HepG2 (cell line): ENCODE data around the gene BANP. TPM values are rescaled to one million over a fixed set of nuclear protein-coding genes. Genes with fewer than 3 reads are reported as not detected.

Experiments used
- ATAC-seq: fragments of 200-7000 bp; cut with Tn5 transposase; 3 replicates; pipeline ENCODE4 v1.9.1; 2020; ENCODE audit warnings: mild to moderate bottlenecking, moderate library complexity
- BruUV-seq: library from RNA; stranded (reverse); fragments of 400-500 nt; replicated peaks from 2 replicates; lab custom pipeline; 2021; lab: Mats Ljungman, UMichigan
- CTCF ChIA-PET: fragments of 300-600 bp; formaldehyde crosslinking; extraction: SDS; loops from one replicate; lab custom pipeline; 2021; ENCODE audit warnings: low total read pairs, inconsistent platforms, low intra/inter-chr PET ratio; lab: Yijun Ruan, JAX
- POLR2A ChIA-PET: fragments of 350-600 bp; sonication (Branson Sonifier 250); formaldehyde crosslinking; loops from one replicate; lab custom pipeline; 2020; ENCODE audit warnings: antibody characterized with exemption, inconsistent platforms; lab: Yijun Ruan, JAX
- DNase-seq: peaks from one replicate; pipeline ENCODE4 v3.0.0-alpha.2; 2015; ENCODE audit warnings: low spot score
- FAIRE-seq: peaks from 3 replicates; lab custom pipeline; 2011; peaks lifted over from hg19 to GRCh38; lab: Jason Lieb, UNC
- H2AFZ ChIP-seq: one replicate; pipeline ENCODE4 v1.6.1; 2011; ENCODE audit warnings: low read length, inconsistent platforms
- H3K27ac ChIP-seq: fragments of 300-600 bp; 3 replicates; pipeline ENCODE4 v1.8.0; 2011; ENCODE audit warnings: mixed run types, mild to moderate bottlenecking, mixed read lengths, low read length, inconsistent platforms; ENCODE audit not compliant: insufficient read depth; ENCODE audit errors: extremely low read length
- H3K27me3 ChIP-seq, 2 experiments: fragments of 200-600 bp in 1 of 2; 2 replicates in 1 of 2; 3 replicates in 1 of 2; pipeline versions ENCODE4 v1.6.0 to v1.8.0; 2011; ENCODE audit warnings: low read length in 2 of 2, mild to moderate bottlenecking in 2 of 2, moderate library complexity in 2 of 2, inconsistent platforms in 1 of 2; ENCODE audit not compliant: insufficient read depth in 2 of 2, control insufficient read depth in 1 of 2
- H3K36me3 ChIP-seq, 2 experiments: fragments of 200-600 bp in 1 of 2; replicated peaks in 1 of 2; 2 replicates in 1 of 2; 3 replicates in 1 of 2; pipeline versions ENCODE4 v1.5.1 to v1.8.0; 2011; ENCODE audit warnings: low read length in 2 of 2, inconsistent platforms in 1 of 2; ENCODE audit not compliant: insufficient read depth in 2 of 2, control insufficient read depth in 1 of 2
- H3K4me1 ChIP-seq: 2 replicates; pipeline ENCODE4 v1.5.1; 2012; ENCODE audit warnings: low read length, inconsistent platforms; ENCODE audit not compliant: insufficient read depth
- H3K4me2 ChIP-seq: 2 replicates; pipeline ENCODE4 v1.6.0; 2011; ENCODE audit warnings: low read depth, low read length, inconsistent platforms
- H3K4me3 ChIP-seq, 3 experiments: fragments of 200-600 bp in 1 of 3; sonication (generic), shearing (Covaris generic) in 1 of 3; replicated peaks in 1 of 3; 2 replicates each; pipeline ENCODE4 v1.5.1; 2011 to 2016; ENCODE audit warnings: low read length in 3 of 3, inconsistent platforms in 2 of 3, low read depth in 2 of 3, mild to moderate bottlenecking in 2 of 3, control low read depth in 1 of 3, mixed read lengths in 1 of 3; ENCODE audit not compliant: insufficient read depth in 1 of 3
- H3K79me2 ChIP-seq: one replicate; pipeline ENCODE4 v1.6.1; 2011; ENCODE audit warnings: low read length, inconsistent platforms; ENCODE audit not compliant: insufficient read depth
- H3K9ac ChIP-seq: 2 replicates; pipeline ENCODE4 v1.6.0; 2011; ENCODE audit warnings: mild to moderate bottlenecking, low read depth, low read length, inconsistent platforms; ENCODE audit not compliant: insufficient read depth
- H3K9me3 ChIP-seq: 2 replicates; pipeline ENCODE4 v1.5.1; 2012; ENCODE audit warnings: mild to moderate bottlenecking, low read length
- H4K20me1 ChIP-seq: 2 replicates; pipeline ENCODE4 v1.6.0; 2011; ENCODE audit warnings: inconsistent platforms, mild to moderate bottlenecking, low read length, moderate library complexity; ENCODE audit not compliant: insufficient read depth
- BORCS8-MEF2B ChIP-seq: sonication (generic); formaldehyde crosslinking; IDR thresholded peaks from 2 replicates; pipeline ENCODE4 v1.8.0; 2022; ENCODE audit warnings: mild to moderate bottlenecking, missing genetic modification reagents
- IKZF4 ChIP-seq: sonication (generic); formaldehyde crosslinking; IDR thresholded peaks from 2 replicates; pipeline ENCODE4 v1.5.1; 2020; ENCODE audit warnings: borderline replicate concordance, mild to moderate bottlenecking, low read depth, missing genetic modification reagents; ENCODE audit errors: not compliant biosample characterization
- MAFK ChIP-seq, 2 experiments: IDR thresholded peaks in 1 of 2; conservative IDR thresholded peaks in 1 of 2; 2 replicates each; pipeline ENCODE4 v1.6.1; 2011; ENCODE audit warnings: improper control_type of control experiment in 2 of 2, low read length in 2 of 2
- RARA ChIP-seq: IDR thresholded peaks from 2 replicates; pipeline ENCODE4 v1.6.1; 2016; ENCODE audit warnings: missing genetic modification reagents, missing compliant biosample characterization
- THAP7 ChIP-seq: sonication (generic); formaldehyde crosslinking; IDR thresholded peaks from 2 replicates; pipeline ENCODE4 v1.8.1; 2023; ENCODE audit warnings: mild to moderate bottlenecking, missing genetic modification reagents
- ZBTB38 ChIP-seq: sonication (generic); formaldehyde crosslinking; IDR thresholded peaks from 2 replicates; pipeline ENCODE4 v1.5.1; 2020; ENCODE audit warnings: mild to moderate bottlenecking, missing genetic modification reagents
- ZNF142 ChIP-seq: sonication (generic); formaldehyde crosslinking; IDR thresholded peaks from 2 replicates; pipeline ENCODE4 v1.4.0; 2020; ENCODE audit warnings: missing genetic modification reagents
- ZNF207 ChIP-seq: fragments of 450-650 bp; IDR thresholded peaks from 2 replicates; pipeline ENCODE4 v1.6.1; 2016; ENCODE audit warnings: antibody characterized with exemption, borderline replicate concordance
- ZNF317 ChIP-seq: sonication (generic); formaldehyde crosslinking; IDR thresholded peaks from 2 replicates; pipeline ENCODE4 v1.5.0; 2020; ENCODE audit warnings: mild to moderate bottlenecking, missing genetic modification reagents
- ZNF501 ChIP-seq: sonication (generic); formaldehyde crosslinking; IDR thresholded peaks from 2 replicates; pipeline ENCODE4 v1.5.1; 2020; ENCODE audit warnings: mild to moderate bottlenecking, moderate library complexity, missing genetic modification reagents
- ZNF512B ChIP-seq: sonication (generic); formaldehyde crosslinking; IDR thresholded peaks from 2 replicates; pipeline ENCODE4 v1.5.1; 2020; ENCODE audit warnings: missing genetic modification reagents, mild to moderate bottlenecking, borderline replicate concordance
- ZNF546 ChIP-seq: sonication (generic); formaldehyde crosslinking; conservative IDR thresholded peaks from 2 replicates; pipeline ENCODE4 v1.8.1; 2023; ENCODE audit warnings: mild to moderate bottlenecking, missing genetic modification reagents
- ZNF552 ChIP-seq: sonication (generic); formaldehyde crosslinking; IDR thresholded peaks from 2 replicates; pipeline ENCODE4 v1.9.0; 2022; ENCODE audit warnings: missing genetic modification reagents, mild to moderate bottlenecking, borderline replicate concordance
- ZNF607 ChIP-seq: sonication (generic); formaldehyde crosslinking; IDR thresholded peaks from 2 replicates; pipeline ENCODE4 v1.5.1; 2020; ENCODE audit warnings: missing genetic modification reagents, mild to moderate bottlenecking, borderline replicate concordance
- ZNF883 ChIP-seq: sonication (generic); formaldehyde crosslinking; IDR thresholded peaks from 2 replicates; pipeline ENCODE4 v1.5.1; 2020; ENCODE audit warnings: mild to moderate bottlenecking, missing genetic modification reagents; ENCODE audit errors: not compliant biosample characterization
- WGBS: methylation state at CpG from one replicate; pipeline ENCODE4 v1.1.6; 2017; ENCODE audit warnings: low lambda C conversion rate; 5-methylcytosine and 5-hydroxymethylcytosine counted together
- in situ Hi-C: cut with HindIII; loops from 2 replicates; pipeline ENCODE4 v1.10.0; 2017; ENCODE audit warnings: low pct_unique_long_range_greater_than_20kb; ENCODE audit not compliant: extremely low pct_ligation_motif_present
- intact Hi-C: fragments of 100-400 bp; cut with micrococcal nuclease; formaldehyde crosslinking; loops from one replicate; pipeline ENCODE4 v1.10.0; 2022; ENCODE audit not compliant: unreplicated experiment
- polyA plus RNA-seq, 8 experiments: library from polyadenylated mRNA; depleted of rRNA in 3 of 8; stranded (reverse) in 7 of 8; unstranded in 1 of 8; fragments of >200 nt; fragmentation: Illumina TruSeq in 4 of 8; extraction: Trizol in 4 of 8; gene quantifications; 2 replicates each; pipeline versions ENCODE4 v1.2.1 to v1.2.3, GENCODE V29; 2011 to 2016; ENCODE audit warnings: low read depth in 4 of 8, missing spikeins in 1 of 8, mixed read lengths in 1 of 8; ENCODE audit not compliant: insufficient read depth in 1 of 8
- total RNA-seq, 5 experiments: library from RNA; depleted of rRNA; stranded (reverse); fragments of >200 nt; fragmentation: Illumina TruSeq; extraction: Trizol; gene quantifications; 2 replicates each; pipeline ENCODE4 v1.2.3, GENCODE V29; 2016; ENCODE audit warnings: low read depth in 1 of 5

The BANP gene
- total and polyA plus RNA-seq, 2 of the 13 experiments (the other 11 are each of a cell fraction or from before 2014, with no cell fraction given) = 20.2 to 23.8 TPM

- CTCF ChIA-PET = no interaction called here
- H3K4me3 ChIP-seq = no peak overlapping the region
- no peak for FAIRE-seq
- H3K79me2 ChIP-seq = no peaks in the 10 kb centered on the region
- POLR2A ChIA-PET = no interaction called here
- H3K27me3 ChIP-seq = no peaks in the 10 kb centered on the region
- in situ Hi-C loops (no loop called here), intact Hi-C loops (no loop called here)
- H3K9me3 ChIP-seq = no peaks in the 10 kb centered on the region
- no TSS peak for BruUV-seq
- H3K36me3 ChIP-seq = peaks cover 20 to 31% of the 10 kb centered on the region in 2 experiments; a peak in 4 of 5 replicates
- H3K27ac ChIP-seq = no peak overlapping the region
- WGBS = 97% methylated on average over 32 of the region's 33 CpGs
- H3K9ac ChIP-seq = no peak overlapping the region
- no peak for DNase-seq
- no peaks in the 10 kb centered on the region for H3K4me1 ChIP-seq
- no peaks in the 10 kb centered on the region for H4K20me1 ChIP-seq
- H2AFZ ChIP-seq = no peak overlapping the region
- no peak for ATAC-seq
- no peak overlapping the region for H3K4me2 ChIP-seq
- TF ChIP-seq ZNF552 (CRISPR knock-in tag) (no peak), ZBTB38 (CRISPR knock-in tag) (no peak), ZNF501 (no peak), ZNF607 (no peak), ZNF512B (CRISPR knock-in tag) (no peak), ZNF883 (CRISPR knock-in tag) (no peak), MAFK (conservative IDR thresholded peaks at IDR 0.05 in 1 of 2, IDR thresholded peaks at IDR 0.05 in 1 of 2; ENCODE audit: low read length in 2 of 2) (no peak), IKZF4 (CRISPR knock-in tag) (no peak), ZNF317 (CRISPR knock-in tag) (no peak), ZNF207 (no peak), BORCS8-MEF2B (no peak), ZNF142 (CRISPR knock-in tag) (no peak), ZNF546 (CRISPR knock-in tag) (no peak), RARA (CRISPR knock-in tag) (no peak), THAP7 (no peak)
Measured at GRCh38 chr16:88071908-88072307, 120.7 kb downstream of the BANP start.
